ENCODE data around the gene CENPW. TPM values are rescaled to one million over a fixed set of nuclear protein-coding genes. Genes with fewer than 3 reads are reported as not detected.

CENPW gene
- total and polyA plus RNA-seq, 4 donors = 1.7 to 7.4 (median 4.4) TPM

- Histone ChIP-seq H3K27me3 (ENCODE audit: control insufficient read depth in 1 of 2, insufficient read depth in 2 of 2, low read length in 1 of 2) (no peaks in the 10 kb centered on the region), H3K36me3 (ENCODE audit: control insufficient read depth in 1 of 2, insufficient read depth in 2 of 2, low read length in 1 of 2) (no peaks in the 10 kb centered on the region), H3K9me3 (ENCODE audit: control insufficient read depth, low read length) (no peaks in the 10 kb centered on the region), H3K4me1 (ENCODE audit: control insufficient read depth in 1 of 2, insufficient read depth in 2 of 2, low read length in 2 of 2) (no peaks in the 10 kb centered on the region), H3K4me3 (ENCODE audit: low read length in 2 of 2) (no peak overlapping the region), H3K27ac (ENCODE audit: low read depth in 1 of 2, low read length in 2 of 2) (no peak overlapping the region)
- 79 to 82% methylated on average over 1 of the region's 1 CpG for WGBS, 2 donors
- DNase-seq (no peak), ATAC-seq (ENCODE audit: low FRiP score) (no peak)
- intact Hi-C loops (cut with DNase I) = no loop called here
Observed at GRCh38 chr6:126313941-126314340, 26.0 kb upstream of the CENPW start.

- intact Hi-C loops (cut with DNase I) = no loop called here
- Histone ChIP-seq H3K27me3 (ENCODE audit: control insufficient read depth in 1 of 2, insufficient read depth in 2 of 2, low read length in 1 of 2) (no peaks in the 10 kb centered on the region), H3K4me1 (ENCODE audit: control insufficient read depth in 1 of 2, insufficient read depth in 2 of 2, low read length in 2 of 2) (no peaks in the 10 kb centered on the region), H3K36me3 (ENCODE audit: control insufficient read depth in 1 of 2, insufficient read depth in 2 of 2, low read length in 1 of 2) (no peaks in the 10 kb centered on the region), H3K27ac (ENCODE audit: low read depth in 1 of 2, low read length in 2 of 2) (no peak overlapping the region), H3K4me3 (ENCODE audit: low read length in 2 of 2) (no peak overlapping the region), H3K9me3 (ENCODE audit: control insufficient read depth, low read length) (no peaks in the 10 kb centered on the region)
- no peak for ATAC-seq (ENCODE audit: low FRiP score)
- DNase-seq = no peak
- 42 to 46% methylated on average over 1 of the region's 1 CpG for WGBS, 2 donors
Observed at GRCh38 chr6:126318797-126319196, 21.1 kb upstream of the CENPW start.

DNA sequence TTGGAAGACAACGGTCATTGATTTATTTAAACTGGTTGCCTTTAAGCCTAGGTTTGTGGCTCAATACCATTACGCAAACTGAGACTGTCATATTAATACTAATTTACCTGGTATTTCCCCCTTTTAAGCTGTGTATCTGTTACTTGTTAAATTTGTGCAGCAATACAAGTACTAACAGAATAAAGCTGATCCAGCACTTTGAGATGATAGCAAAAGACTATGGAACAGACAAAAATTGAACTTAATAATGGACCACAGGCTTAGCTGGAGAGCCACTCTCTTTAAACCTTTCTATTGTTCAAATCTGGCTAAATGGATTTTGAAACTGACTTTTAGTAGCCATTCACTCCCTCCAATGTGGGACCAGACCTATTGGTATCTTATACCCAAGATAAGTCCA is 6.2 kb upstream of the CENPW start:
- H3K27me3 ChIP-seq (ENCODE audit: control insufficient read depth in 1 of 2, insufficient read depth in 2 of 2, low read length in 1 of 2) = no peaks in the 10 kb centered on the region
- ATAC-seq (ENCODE audit: low FRiP score) = no peak
- intact Hi-C loops (cut with DNase I) = no loop called here

DNA sequence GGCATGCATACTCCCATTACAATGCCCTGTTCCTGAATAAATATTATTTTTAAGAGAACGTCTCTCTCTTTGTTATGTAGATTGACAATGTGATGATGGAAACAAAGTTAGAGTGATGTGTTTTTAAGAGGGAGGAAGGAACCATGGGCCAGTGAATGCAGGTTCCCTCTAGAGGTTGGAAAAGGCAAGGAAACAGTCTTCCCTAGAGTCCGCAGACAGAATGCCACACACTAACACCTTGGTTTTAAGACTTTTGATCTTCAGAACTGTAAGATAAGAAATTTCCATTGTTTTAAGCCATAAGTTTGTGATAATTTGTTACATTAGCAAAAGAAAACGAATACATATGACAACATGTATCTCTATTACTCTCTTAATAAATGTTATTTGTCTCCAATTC is 4.7 kb upstream of the CENPW start:
- Histone ChIP-seq H3K4me3 (ENCODE audit: low read length in 2 of 2) (no peak overlapping the region), H3K36me3 (ENCODE audit: control insufficient read depth in 1 of 2, insufficient read depth in 2 of 2, low read length in 1 of 2) (no peaks in the 10 kb centered on the region), H3K4me1 (ENCODE audit: control insufficient read depth in 1 of 2, insufficient read depth in 2 of 2, low read length in 2 of 2) (no peaks in the 10 kb centered on the region), H3K9me3 (ENCODE audit: control insufficient read depth, low read length) (no peaks in the 10 kb centered on the region), H3K27ac (ENCODE audit: low read depth in 1 of 2, low read length in 2 of 2) (no peak overlapping the region), H3K27me3 (ENCODE audit: control insufficient read depth in 1 of 2, insufficient read depth in 2 of 2, low read length in 1 of 2) (no peaks in the 10 kb centered on the region)
- no peak for DNase-seq
- WGBS, 2 donors = 49 to 56% methylated on average over 3 of the region's 3 CpGs
- intact Hi-C loops (cut with DNase I) = no loop called here
- ATAC-seq (ENCODE audit: low FRiP score) = no peak

More for the DNA sequence above, 6.2 kb upstream of the CENPW start:
- Histone ChIP-seq H3K4me3 (ENCODE audit: low read length in 2 of 2) (no peak overlapping the region), H3K9me3 (ENCODE audit: control insufficient read depth, low read length) (no peaks in the 10 kb centered on the region), H3K36me3 (ENCODE audit: control insufficient read depth in 1 of 2, insufficient read depth in 2 of 2, low read length in 1 of 2) (no peaks in the 10 kb centered on the region), H3K4me1 (ENCODE audit: control insufficient read depth in 1 of 2, insufficient read depth in 2 of 2, low read length in 2 of 2) (no peaks in the 10 kb centered on the region), H3K27ac (ENCODE audit: low read depth in 1 of 2, low read length in 2 of 2) (no peak overlapping the region)
- 92 to 94% methylated on average over 2 of the region's 2 CpGs for WGBS, 2 donors
- no peak for DNase-seq

GRCh38 chr6:126337323-126337722 is 2.6 kb upstream of the CENPW start:
- no peak overlapping the region for H3K27ac ChIP-seq (ENCODE audit: low read depth in 1 of 2, low read length in 2 of 2)
- intact Hi-C loops (cut with DNase I) = no loop called here
- WGBS, 2 donors = 54 to 66% methylated on average over 3 of the region's 3 CpGs
- H3K36me3 ChIP-seq (ENCODE audit: control insufficient read depth in 1 of 2, insufficient read depth in 2 of 2, low read length in 1 of 2) = no peaks in the 10 kb centered on the region
- no peaks in the 10 kb centered on the region for H3K4me1 ChIP-seq (ENCODE audit: control insufficient read depth in 1 of 2, insufficient read depth in 2 of 2, low read length in 2 of 2)
- DNase-seq (no peak), ATAC-seq (ENCODE audit: low FRiP score) (peak; percentile 82)
- H3K9me3 ChIP-seq (ENCODE audit: control insufficient read depth, low read length) = no peaks in the 10 kb centered on the region
- H3K4me3 ChIP-seq (ENCODE audit: low read length in 2 of 2) = no peak overlapping the region
- no peaks in the 10 kb centered on the region for H3K27me3 ChIP-seq (ENCODE audit: control insufficient read depth in 1 of 2, insufficient read depth in 2 of 2, low read length in 1 of 2)

DNA sequence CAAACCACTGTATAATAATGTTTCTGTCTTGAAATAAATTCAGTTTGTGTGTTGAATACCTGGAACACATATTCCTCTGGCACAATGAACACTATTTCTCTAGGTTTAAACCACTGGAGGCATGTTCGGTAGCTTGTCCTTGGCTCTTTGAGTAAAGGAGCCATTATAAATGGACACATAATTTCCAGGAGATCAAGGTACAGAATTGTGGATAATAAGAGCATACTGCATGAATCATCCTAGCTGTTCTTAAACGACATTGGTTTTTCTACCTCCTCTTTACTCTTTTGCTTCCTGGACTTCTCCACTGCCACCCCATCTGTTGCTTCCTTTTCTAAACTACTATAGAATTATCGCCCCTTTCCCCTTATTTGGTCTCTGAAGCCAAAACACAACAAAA is 1.2 kb downstream of the CENPW start:
- no peak overlapping the region for H3K27ac ChIP-seq (ENCODE audit: low read depth in 1 of 2, low read length in 2 of 2)
- no peaks in the 10 kb centered on the region for H3K27me3 ChIP-seq (ENCODE audit: control insufficient read depth in 1 of 2, insufficient read depth in 2 of 2, low read length in 1 of 2)
- no peak overlapping the region for H3K4me3 ChIP-seq (ENCODE audit: low read length in 2 of 2)
- no peak for ATAC-seq (ENCODE audit: low FRiP score)
- H3K9me3 ChIP-seq (ENCODE audit: control insufficient read depth, low read length) = no peaks in the 10 kb centered on the region
- WGBS, 2 donors = 69 to 71% methylated on average over 3 of the region's 3 CpGs
- intact Hi-C loops (cut with DNase I) = loop anchor here in 1 of 2 donors (10.0 kb wide), 1 partner anchor 306 kb away; no protein-coding TSS in a partner anchor
- no peak for DNase-seq
- no peaks in the 10 kb centered on the region for H3K4me1 ChIP-seq (ENCODE audit: control insufficient read depth in 1 of 2, insufficient read depth in 2 of 2, low read length in 2 of 2)
- no peaks in the 10 kb centered on the region for H3K36me3 ChIP-seq (ENCODE audit: control insufficient read depth in 1 of 2, insufficient read depth in 2 of 2, low read length in 1 of 2)

GRCh38 chr6:126344181-126344580 is 4.3 kb downstream of the CENPW start:
- no peak for ATAC-seq (ENCODE audit: low FRiP score)
- Histone ChIP-seq H3K27ac (ENCODE audit: low read depth in 1 of 2, low read length in 2 of 2) (no peak overlapping the region), H3K4me3 (ENCODE audit: low read length in 2 of 2) (no peak overlapping the region), H3K9me3 (ENCODE audit: control insufficient read depth, low read length) (no peaks in the 10 kb centered on the region), H3K27me3 (ENCODE audit: control insufficient read depth in 1 of 2, insufficient read depth in 2 of 2, low read length in 1 of 2) (no peaks in the 10 kb centered on the region), H3K36me3 (ENCODE audit: control insufficient read depth in 1 of 2, insufficient read depth in 2 of 2, low read length in 1 of 2) (no peaks in the 10 kb centered on the region), H3K4me1 (ENCODE audit: control insufficient read depth in 1 of 2, insufficient read depth in 2 of 2, low read length in 2 of 2) (no peaks in the 10 kb centered on the region)
- no peak for DNase-seq
- intact Hi-C loops (cut with DNase I) = loop anchor here in 1 of 2 donors (10.0 kb wide), 1 partner anchor 309 kb away; no protein-coding TSS in a partner anchor

DNA sequence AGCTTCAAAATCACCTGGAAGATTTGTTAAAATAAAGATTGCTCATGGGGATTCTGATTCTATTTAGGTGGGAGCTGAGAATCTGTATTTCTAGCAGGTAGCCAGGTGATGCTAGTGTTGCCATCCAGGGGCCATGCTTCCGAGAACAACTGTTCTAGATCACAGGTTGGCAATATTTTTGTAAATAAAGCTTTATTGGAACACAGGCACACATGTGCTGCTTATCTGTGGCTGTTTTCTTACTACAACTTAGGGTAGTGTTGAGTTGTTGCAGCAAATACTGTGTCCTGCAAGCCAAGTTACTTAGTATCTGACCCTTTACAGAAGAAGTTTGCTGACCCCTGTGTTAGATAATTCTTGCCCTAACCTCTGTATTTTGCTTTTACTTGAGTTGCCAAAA is 12.0 kb downstream of the CENPW start:
- Histone ChIP-seq H3K9me3 (ENCODE audit: control insufficient read depth, low read length) (no peaks in the 10 kb centered on the region), H3K27ac (ENCODE audit: low read depth in 1 of 2, low read length in 2 of 2) (no peak overlapping the region), H3K36me3 (ENCODE audit: control insufficient read depth in 1 of 2, insufficient read depth in 2 of 2, low read length in 1 of 2) (no peaks in the 10 kb centered on the region), H3K4me3 (ENCODE audit: low read length in 2 of 2) (no peak overlapping the region), H3K27me3 (ENCODE audit: control insufficient read depth in 1 of 2, insufficient read depth in 2 of 2, low read length in 1 of 2) (no peaks in the 10 kb centered on the region), H3K4me1 (ENCODE audit: control insufficient read depth in 1 of 2, insufficient read depth in 2 of 2, low read length in 2 of 2) (no peaks in the 10 kb centered on the region)
- intact Hi-C loops (cut with DNase I) = no loop called here
- DNase-seq (no peak), ATAC-seq (ENCODE audit: low FRiP score) (no peak)
- 92 to 96% methylated on average over 1 of the region's 1 CpG for WGBS, 2 donors

DNA sequence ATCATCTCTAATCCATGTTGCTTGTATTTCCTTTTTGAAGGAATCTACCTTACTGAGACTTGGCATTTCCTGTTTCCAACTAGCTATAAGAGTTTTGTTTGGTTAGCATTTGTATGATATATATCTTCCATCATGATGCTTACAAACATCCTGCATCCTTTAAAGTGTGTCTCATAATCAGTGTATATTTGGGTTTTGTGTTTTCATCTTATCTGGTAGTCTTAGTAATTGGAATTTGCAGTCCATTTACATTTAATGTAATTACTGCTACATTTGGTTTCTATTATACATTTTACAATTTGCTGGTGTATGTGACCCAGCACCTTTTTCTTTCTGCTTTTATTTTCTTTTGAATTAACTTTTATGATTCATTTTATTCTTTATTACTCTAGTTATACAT is 12.6 kb downstream of the CENPW start:
- no peaks in the 10 kb centered on the region for H3K27me3 ChIP-seq (ENCODE audit: control insufficient read depth in 1 of 2, insufficient read depth in 2 of 2, low read length in 1 of 2)
- H3K9me3 ChIP-seq (ENCODE audit: control insufficient read depth, low read length) = no peaks in the 10 kb centered on the region
- ATAC-seq (ENCODE audit: low FRiP score) (no peak), DNase-seq (no peak)
- no peak overlapping the region for H3K4me3 ChIP-seq (ENCODE audit: low read length in 2 of 2)
- no peak overlapping the region for H3K27ac ChIP-seq (ENCODE audit: low read depth in 1 of 2, low read length in 2 of 2)
- intact Hi-C loops (cut with DNase I) = no loop called here
- H3K36me3 ChIP-seq (ENCODE audit: control insufficient read depth in 1 of 2, insufficient read depth in 2 of 2, low read length in 1 of 2) = no peaks in the 10 kb centered on the region
- H3K4me1 ChIP-seq (ENCODE audit: control insufficient read depth in 1 of 2, insufficient read depth in 2 of 2, low read length in 2 of 2) = no peaks in the 10 kb centered on the region

Measured in aorta (tissue), 5 donors.